Stomach (tissue), 9 donors: ENCODE measurements around the gene PHACTR4. TPM values are rescaled to one million over a fixed set of nuclear protein-coding genes. Genes with fewer than 3 reads are reported as not detected.
"Not testable (repeated sequence)": the region's sequence is repeated elsewhere in the genome, so short reads cannot be mapped to it uniquely, and the experiment has no call there.

Source experiments
- DNase-seq, 2 donors: peaks; one replicate each; pipeline versions ENCODE4 v3.0.0 to v3.0.0-alpha.2; 2013 to 2019
- H3K27ac ChIP-seq, 5 donors: fragments of 200-600 bp in 4 of 5; sonication (generic) in 4 of 5; one replicate each; pipeline ENCODE4 v1.5.1; 2013 to 2019; ENCODE audit warnings: mild to moderate bottlenecking in 1 of 5, moderate library complexity in 1 of 5
- H3K27me3 ChIP-seq, 3 donors: fragments of 200-600 bp; sonication (generic); one replicate each; pipeline ENCODE4 v1.5.1; 2017 to 2019; ENCODE audit warnings: mixed run types in 1 of 3
- H3K36me3 ChIP-seq, 4 donors: fragments of 200-600 bp; sonication (generic); 1 replicate in 3 of 4; 2 replicates in 1 of 4; pipeline ENCODE4 v1.5.1; 2016 to 2019
- H3K4me1 ChIP-seq, 4 donors: fragments of 200-600 bp; sonication (generic); one replicate each; pipeline ENCODE4 v1.5.1; 2016 to 2019
- H3K4me3 ChIP-seq, 4 donors: fragments of 200-600 bp; sonication (generic) in 3 of 4; one replicate each; pipeline ENCODE4 v1.5.1; 2016 to 2019; ENCODE audit warnings: mild to moderate bottlenecking in 1 of 4
- H3K9me3 ChIP-seq, 4 donors: fragments of 200-600 bp; sonication (generic); one replicate each; pipeline ENCODE4 v1.5.1; 2016 to 2019
- EP300 ChIP-seq: sonication (generic); formaldehyde crosslinking; IDR thresholded peaks from one replicate; pipeline ENCODE4 v1.6.1; 2017; ENCODE audit warnings: antibody characterized with exemption
- POLR2A ChIP-seq, 4 donors: fragments of 450-650 bp; IDR thresholded peaks; one replicate each; pipeline ENCODE4 v1.6.1; 2016; ENCODE audit warnings: antibody characterized with exemption in 4 of 4, control low read depth in 2 of 4, mild to moderate bottlenecking in 1 of 4, moderate library complexity in 1 of 4
- POLR2AphosphoS5 ChIP-seq, 3 donors: sonication (generic); formaldehyde crosslinking; IDR thresholded peaks; one replicate each; pipeline ENCODE4 v1.6.1; 2016; ENCODE audit warnings: antibody characterized with exemption in 3 of 3
- WGBS, 5 donors: extraction: QIAGEN DNeasy Blood & Tissue Kit in 3 of 5; methylation state at CpG; one replicate each; pipeline versions ENCODE4 v1.1.5 to v1.1.7; 2013 to 2018; 5-methylcytosine and 5-hydroxymethylcytosine counted together
- intact Hi-C: fragments of 100-400 bp; cut with DNase I; formaldehyde crosslinking; loops from one replicate; pipeline ENCODE4 v1.15.1; 2023; ENCODE audit warnings: low total_unique reads
- polyA plus RNA-seq, 3 donors: library from polyadenylated mRNA; stranded (reverse); fragments of 200-250 nt; gene quantifications; one replicate each; pipeline ENCODE4 v1.2.3, GENCODE V29; 2013
- total RNA-seq, 5 donors: library from RNA; depleted of rRNA; stranded (reverse); fragments of >200 nt; gene quantifications; one replicate each; pipeline versions ENCODE4 v1.1.0 to v1.2.3, GENCODE V29; 2014 to 2016
- TF ChIP-seq, protein P1 (sequence below), 7 experiments: fragments of 450-650 bp in 4 of 7; fragments of 200-600 bp in 3 of 7; sonication (generic) in 3 of 7; IDR thresholded peaks; one replicate each; pipeline ENCODE4 v1.5.1; 2016 to 2019; ENCODE audit warnings: antibody characterized with exemption in 7 of 7, control low read depth in 2 of 7, mild to moderate bottlenecking in 1 of 7
- donor health status: healthy with polysubstance abuse.
- donor health status: Bipolar disorder and iron deficiency.
- donor health status: healthy.

PHACTR4 gene
- total and polyA plus RNA-seq, 8 donors: 14.1 to 40.0 (median 21.3) TPM

DNA sequence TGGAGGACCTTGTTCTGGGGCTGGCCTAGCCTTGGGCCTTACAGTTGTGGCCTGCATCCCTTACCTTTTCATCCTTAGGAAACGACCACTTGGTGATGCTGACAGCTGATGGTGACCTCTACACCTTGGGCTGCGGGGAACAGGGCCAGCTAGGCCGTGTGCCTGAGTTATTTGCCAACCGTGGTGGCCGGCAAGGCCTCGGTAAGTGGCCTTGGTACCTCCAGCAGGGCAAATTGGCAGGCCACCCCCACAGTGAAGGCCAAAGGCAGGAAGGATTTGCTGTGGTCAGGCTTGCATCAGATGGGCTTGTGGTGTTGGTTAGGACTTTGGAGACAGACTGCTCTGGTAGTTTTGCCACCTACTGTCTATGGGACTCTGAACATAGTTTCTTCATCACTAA lies 165.6 kb downstream of the PHACTR4 start:
- Histone ChIP-seq H3K9me3 (no peaks in the 10 kb centered on the region), H3K27me3 (no peaks in the 10 kb centered on the region), H3K4me1 (no peaks in the 10 kb centered on the region), H3K27ac (no peak overlapping the region), H3K4me3 (no peak overlapping the region), H3K36me3 (peaks cover 21 to 74% (median 71%) of the 10 kb centered on the region in 4 donors)
- 82 to 95% (median 85%) methylated on average over 5 to 6 of the region's 6 CpGs for WGBS, 5 donors
- no peak for TF ChIP-seq POLR2AphosphoS5 (IDR thresholded peaks at IDR 0.05)
- TF ChIP-seq, protein P1, sequence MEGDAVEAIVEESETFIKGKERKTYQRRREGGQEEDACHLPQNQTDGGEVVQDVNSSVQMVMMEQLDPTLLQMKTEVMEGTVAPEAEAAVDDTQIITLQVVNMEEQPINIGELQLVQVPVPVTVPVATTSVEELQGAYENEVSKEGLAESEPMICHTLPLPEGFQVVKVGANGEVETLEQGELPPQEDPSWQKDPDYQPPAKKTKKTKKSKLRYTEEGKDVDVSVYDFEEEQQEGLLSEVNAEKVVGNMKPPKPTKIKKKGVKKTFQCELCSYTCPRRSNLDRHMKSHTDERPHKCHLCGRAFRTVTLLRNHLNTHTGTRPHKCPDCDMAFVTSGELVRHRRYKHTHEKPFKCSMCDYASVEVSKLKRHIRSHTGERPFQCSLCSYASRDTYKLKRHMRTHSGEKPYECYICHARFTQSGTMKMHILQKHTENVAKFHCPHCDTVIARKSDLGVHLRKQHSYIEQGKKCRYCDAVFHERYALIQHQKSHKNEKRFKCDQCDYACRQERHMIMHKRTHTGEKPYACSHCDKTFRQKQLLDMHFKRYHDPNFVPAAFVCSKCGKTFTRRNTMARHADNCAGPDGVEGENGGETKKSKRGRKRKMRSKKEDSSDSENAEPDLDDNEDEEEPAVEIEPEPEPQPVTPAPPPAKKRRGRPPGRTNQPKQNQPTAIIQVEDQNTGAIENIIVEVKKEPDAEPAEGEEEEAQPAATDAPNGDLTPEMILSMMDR (IDR thresholded peaks at IDR 0.05): no peak
- TF ChIP-seq EP300: no peak
- TF ChIP-seq POLR2A (IDR thresholded peaks at IDR 0.05): no peak
- intact Hi-C loops: no loop called here
- no peak for DNase-seq

DNA sequence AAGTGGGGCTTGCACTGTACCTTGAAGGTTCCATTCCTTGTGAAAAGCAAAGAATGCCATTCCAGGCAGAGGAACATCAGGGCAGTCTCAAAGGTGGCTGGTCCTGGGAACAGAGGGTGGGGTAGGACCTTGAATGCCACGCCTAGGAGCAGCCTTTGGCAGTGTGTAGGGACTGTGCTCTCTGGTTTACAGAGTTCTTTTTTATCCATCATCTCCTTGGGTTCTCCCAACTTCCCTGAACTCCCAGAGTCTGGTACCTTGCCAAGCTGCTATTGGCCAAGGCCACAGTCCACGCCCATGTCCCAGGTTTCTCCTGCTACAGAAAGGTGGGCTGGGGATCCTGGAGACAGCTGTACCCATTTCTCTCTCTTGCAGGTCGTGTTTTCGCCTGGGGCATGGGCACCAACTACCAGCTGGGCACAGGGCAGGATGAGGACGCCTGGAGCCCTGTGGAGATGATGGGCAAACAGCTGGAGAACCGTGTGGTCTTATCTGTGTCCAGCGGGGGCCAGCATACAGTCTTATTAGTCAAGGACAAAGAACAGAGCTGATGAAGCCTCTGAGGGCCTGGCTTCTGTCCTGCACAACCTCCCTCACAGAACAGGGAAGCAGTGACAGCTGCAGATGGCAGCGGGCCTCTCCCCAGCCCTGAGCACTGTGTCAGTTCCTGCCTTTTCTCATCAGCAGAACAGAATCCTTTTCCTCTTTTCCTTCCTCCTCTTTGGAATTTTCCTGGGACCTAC lies 168.1 kb downstream of the PHACTR4 start:
- intact Hi-C loops: no loop called here
- WGBS, 5 donors: 66 to 79% (median 76%) methylated on average over 6 to 8 of the region's 8 CpGs
- no peak for DNase-seq
- no peaks in the 10 kb centered on the region for H3K27me3 ChIP-seq
- no peak overlapping the region for H3K4me3 ChIP-seq
- peaks cover 21 to 50% (median 47%) of the 10 kb centered on the region in 4 donors for H3K36me3 ChIP-seq
- no peaks in the 10 kb centered on the region for H3K4me1 ChIP-seq
- TF ChIP-seq POLR2A (IDR thresholded peaks at IDR 0.05) (no peak), EP300 (no peak), POLR2AphosphoS5 (IDR thresholded peaks at IDR 0.05) (no peak)
- TF ChIP-seq, protein P1 (IDR thresholded peaks at IDR 0.05): no peak
- no peak overlapping the region for H3K27ac ChIP-seq
- no peaks in the 10 kb centered on the region for H3K9me3 ChIP-seq

GRCh38 chr1:28538286-28538685 lies 168.7 kb downstream of the PHACTR4 start:
- H3K4me3 ChIP-seq: no peak overlapping the region
- WGBS, 5 donors: 76 to 86% (median 83%) methylated on average over 6 of the region's 6 CpGs

GRCh38 chr1:28540651-28541050 lies 171.1 kb downstream of the PHACTR4 start:
- Histone ChIP-seq H3K4me3 (no peak overlapping the region), H3K36me3 (peaks cover 12 to 30% (median 29%) of the 10 kb centered on the region in 4 donors), H3K27me3 (no peaks in the 10 kb centered on the region), H3K9me3 (no peaks in the 10 kb centered on the region), H3K4me1 (no peaks in the 10 kb centered on the region), H3K27ac (no peak overlapping the region)
- WGBS, 5 donors: 77 to 88% (median 86%) methylated on average over 7 of the region's 7 CpGs
- intact Hi-C loops: no loop called here
- TF ChIP-seq EP300: no peak
- TF ChIP-seq, protein P1 (IDR thresholded peaks at IDR 0.05): no peak
- no peak for TF ChIP-seq POLR2A (IDR thresholded peaks at IDR 0.05)
- TF ChIP-seq POLR2AphosphoS5 (IDR thresholded peaks at IDR 0.05): no peak
- no peak for DNase-seq

More at GRCh38 chr1:28538286-28538685, 168.7 kb downstream of the PHACTR4 start:
- H3K27me3 ChIP-seq: no peaks in the 10 kb centered on the region
- no peak overlapping the region for H3K27ac ChIP-seq
- intact Hi-C loops: no loop called here
- peaks cover 21 to 48% (median 45%) of the 10 kb centered on the region in 4 donors for H3K36me3 ChIP-seq
- no peaks in the 10 kb centered on the region for H3K9me3 ChIP-seq
- no peak for DNase-seq
- no peaks in the 10 kb centered on the region for H3K4me1 ChIP-seq
- TF ChIP-seq POLR2A (IDR thresholded peaks at IDR 0.05) (no peak), EP300 (no peak), POLR2AphosphoS5 (IDR thresholded peaks at IDR 0.05) (no peak)
- TF ChIP-seq, protein P1 (IDR thresholded peaks at IDR 0.05): no peak

- H3K27me3 ChIP-seq, H3K27ac ChIP-seq, DNase-seq, H3K4me3 ChIP-seq, intact Hi-C loops, H3K9me3 ChIP-seq, H3K4me1 ChIP-seq: not testable (repeated sequence)
- peaks cover 3 to 21% (median 21%) of the 10 kb centered on the region in 4 donors for H3K36me3 ChIP-seq
- WGBS, 5 donors: 73 to 84% (median 82%) methylated on average over 8 of the region's 8 CpGs
These were observed 172.0 kb downstream of the PHACTR4 start for GRCh38 chr1:28541414-28542015.
